Osteocyte (in vitro differentiated cells): ENCODE data around the gene KDM6A. TPM values are rescaled to one million over a fixed set of nuclear protein-coding genes. Genes with fewer than 3 reads are reported as not detected.

ENCODE experiments used
- DNase-seq: peaks from one replicate; pipeline ENCODE4 v3.0.0; 2021; ENCODE audit warnings: mixed read lengths; ENCODE audit not compliant: unreplicated experiment; ENCODE audit errors: extremely low spot score
- H3K27ac Mint-ChIP-seq: one replicate; pipeline ENCODE4 v1.8.0; 2021; ENCODE audit warnings: mild to moderate bottlenecking, mixed read lengths; ENCODE audit not compliant: unreplicated experiment
- H3K27me3 Mint-ChIP-seq: one replicate; pipeline ENCODE4 v1.8.0; 2021; ENCODE audit warnings: mixed read lengths; ENCODE audit not compliant: unreplicated experiment
- H3K36me3 Mint-ChIP-seq: one replicate; pipeline ENCODE4 v1.8.0; 2021; ENCODE audit warnings: mixed read lengths; ENCODE audit not compliant: unreplicated experiment
- H3K4me1 Mint-ChIP-seq: one replicate; pipeline ENCODE4 v1.8.0; 2021; ENCODE audit warnings: mixed read lengths; ENCODE audit not compliant: unreplicated experiment
- H3K4me3 Mint-ChIP-seq: one replicate; pipeline ENCODE4 v1.8.0; 2021; ENCODE audit warnings: mild to moderate bottlenecking, moderate library complexity, mixed read lengths; ENCODE audit not compliant: unreplicated experiment
- H3K9me3 Mint-ChIP-seq: one replicate; pipeline ENCODE4 v1.8.0; 2021; ENCODE audit warnings: mixed read lengths; ENCODE audit not compliant: unreplicated experiment
- CTCF ChIP-seq: fragments of 200-600 bp; sonication (generic); IDR thresholded peaks from 2 replicates; pipeline ENCODE4 v1.5.0; 2021; ENCODE audit warnings: antibody characterized with exemption, mild to moderate bottlenecking, moderate library complexity
- total RNA-seq: library from RNA; stranded (reverse); gene quantifications from 2 replicates; pipeline ENCODE4 v1.2.1, GENCODE V29; 2021

KDM6A gene
- total RNA-seq, 1 donor from 2014 or later = 17.6 TPM

- Mint-ChIP-seq H3K27me3 (no peaks in the 10 kb centered on the region), H3K9me3 (peaks cover under 1% of the 10 kb centered on the region), H3K27ac (no peak overlapping the region), H3K4me3 (no peak overlapping the region), H3K4me1 (peaks cover 4% of the 10 kb centered on the region), H3K36me3 (peaks cover 5% of the 10 kb centered on the region)
- TF ChIP-seq CTCF = no peak
- no peak for DNase-seq
These were observed 89.0 kb downstream of the KDM6A start for GRCh38 chrX:44961817-44962607.

GRCh38 chrX:44962944-44963343 is 90.0 kb downstream of the KDM6A start:
- TF ChIP-seq CTCF = no peak
- Mint-ChIP-seq H3K4me3 (no peak overlapping the region), H3K4me1 (peaks cover 12% of the 10 kb centered on the region), H3K27ac (no peak overlapping the region), H3K27me3 (no peaks in the 10 kb centered on the region), H3K9me3 (peaks cover 3% of the 10 kb centered on the region), H3K36me3 (peaks cover 10% of the 10 kb centered on the region)
- no peak for DNase-seq

- no peak for DNase-seq
- TF ChIP-seq CTCF = no peak
- Mint-ChIP-seq H3K9me3 (peaks cover 9% of the 10 kb centered on the region), H3K4me3 (no peak overlapping the region), H3K27me3 (no peaks in the 10 kb centered on the region), H3K4me1 (peaks cover 8% of the 10 kb centered on the region), H3K27ac (no peak overlapping the region), H3K36me3 (peaks cover 10% of the 10 kb centered on the region)
These were observed 94.2 kb downstream of the KDM6A start for GRCh38 chrX:44967221-44967620.

- no peak overlapping the region for H3K4me3 Mint-ChIP-seq
- peaks cover 30% of the 10 kb centered on the region for H3K9me3 Mint-ChIP-seq
- peaks cover 15% of the 10 kb centered on the region for H3K4me1 Mint-ChIP-seq
- TF ChIP-seq CTCF = no peak
- peaks cover 17% of the 10 kb centered on the region for H3K36me3 Mint-ChIP-seq
- no peaks in the 10 kb centered on the region for H3K27me3 Mint-ChIP-seq
- no peak overlapping the region for H3K27ac Mint-ChIP-seq
- DNase-seq = no peak
These were observed 97.7 kb downstream of the KDM6A start for GRCh38 chrX:44970709-44971108.

GRCh38 chrX:44971674-44972073 is 98.7 kb downstream of the KDM6A start:
- no peaks in the 10 kb centered on the region for H3K27me3 Mint-ChIP-seq
- H3K36me3 Mint-ChIP-seq = peaks cover 17% of the 10 kb centered on the region
- H3K9me3 Mint-ChIP-seq = peaks cover 33% of the 10 kb centered on the region
- peaks cover 15% of the 10 kb centered on the region for H3K4me1 Mint-ChIP-seq
- DNase-seq = no peak
- no peak for TF ChIP-seq CTCF
- no peak overlapping the region for H3K4me3 Mint-ChIP-seq
- no peak overlapping the region for H3K27ac Mint-ChIP-seq
